Fibroblast of lung (primary cell): ENCODE results near the gene CEP250. TPM values are rescaled to one million over a fixed set of nuclear protein-coding genes. Genes with fewer than 3 reads are reported as not detected.
A peak's percentile ranks its signal among the peaks of the same experiment; 100 is the strongest.

Experiments used
- DNase-seq, 2 donors: peaks; one replicate each; pipeline versions ENCODE4 v3.0.0 to v3.0.0-alpha.2; 2010; ENCODE audit warnings: low read depth in 2 of 2
- H2AFZ ChIP-seq: 2 replicates; pipeline ENCODE4 v1.5.1; 2012; ENCODE audit warnings: low read length, control low read depth, inconsistent platforms
- H3K27ac ChIP-seq: 2 replicates; pipeline ENCODE4 v1.5.1; 2011; ENCODE audit warnings: low read length, control low read depth; ENCODE audit not compliant: insufficient read depth
- H3K27me3 ChIP-seq: 2 replicates; pipeline ENCODE4 v1.5.1; 2011; ENCODE audit warnings: mild to moderate bottlenecking, low read length; ENCODE audit not compliant: control insufficient read depth, insufficient read depth
- H3K36me3 ChIP-seq: 2 replicates; pipeline ENCODE4 v1.5.1; 2011; ENCODE audit warnings: low read length; ENCODE audit not compliant: control insufficient read depth, insufficient read depth
- H3K4me1 ChIP-seq: 2 replicates; pipeline ENCODE4 v1.5.1; 2011; ENCODE audit warnings: low read length; ENCODE audit not compliant: control insufficient read depth, insufficient read depth; ENCODE audit errors: extremely low read depth
- H3K4me2 ChIP-seq: 2 replicates; pipeline ENCODE4 v1.5.1; 2011; ENCODE audit warnings: low read length, control low read depth; ENCODE audit not compliant: insufficient read depth; ENCODE audit errors: extremely low read depth
- H3K4me3 ChIP-seq, 4 experiments: fragments of 200-600 bp in 1 of 4; sonication (generic) in 1 of 4; replicated peaks in 1 of 4; 2 replicates each; pipeline ENCODE4 v1.5.1; 2011 to 2016; ENCODE audit warnings: low read length in 4 of 4, low read depth in 3 of 4, mild to moderate bottlenecking in 3 of 4, control low read depth in 2 of 4, inconsistent platforms in 1 of 4, mixed read lengths in 1 of 4; ENCODE audit not compliant: insufficient read depth in 1 of 4; ENCODE audit errors: control extremely low read depth in 1 of 4
- H3K79me2 ChIP-seq: 2 replicates; pipeline ENCODE4 v1.5.1; 2012; ENCODE audit warnings: mild to moderate bottlenecking, low read length, inconsistent platforms; ENCODE audit not compliant: control insufficient read depth, insufficient read depth
- H3K9ac ChIP-seq: 2 replicates; pipeline ENCODE4 v1.5.1; 2011; ENCODE audit warnings: mild to moderate bottlenecking, low read length, control low read depth; ENCODE audit not compliant: insufficient read depth
- H3K9me3 ChIP-seq: 2 replicates; pipeline ENCODE4 v1.5.1; 2012; ENCODE audit warnings: low read depth, low read length; ENCODE audit not compliant: control insufficient read depth, insufficient read depth
- H4K20me1 ChIP-seq: 2 replicates; pipeline ENCODE4 v1.5.1; 2011; ENCODE audit warnings: low read length; ENCODE audit not compliant: control insufficient read depth, insufficient read depth; ENCODE audit errors: extremely low read depth
- CTCF ChIP-seq, 2 donors: IDR thresholded peaks in 1 of 2; conservative IDR thresholded peaks in 1 of 2; 1 replicate in 1 of 2; 2 replicates in 1 of 2; pipeline ENCODE4 v1.5.1; 2011 to 2012; ENCODE audit warnings: low read length in 2 of 2, control low read depth in 1 of 2, inconsistent platforms in 1 of 2, low read depth in 1 of 2, mild to moderate bottlenecking in 1 of 2
- EZH2 ChIP-seq: IDR thresholded peaks from 2 replicates; pipeline ENCODE4 v1.5.1; 2012; ENCODE audit warnings: low read length, control low read depth, mild to moderate bottlenecking; ENCODE audit errors: missing control alignments
- polyA plus RNA-seq, 2 donors: library from polyadenylated mRNA; depleted of rRNA in 1 of 2; stranded (reverse) in 1 of 2; unstranded in 1 of 2; fragments of >200 nt; gene quantifications; 2 replicates each; pipeline ENCODE4 v1.2.1, GENCODE V29; 2011 to 2012; ENCODE audit warnings: missing spikeins in 1 of 2
- total RNA-seq: library from RNA; depleted of rRNA; stranded (reverse); fragments of >200 nt; gene quantifications from 2 replicates; pipeline ENCODE4 v1.2.1, GENCODE V29; 2014

Gene CEP250
- total and polyA plus RNA-seq, 2 donors (not counting 1 experiment from before 2014, with no cell fraction given) = 11.3 to 45.9 TPM

DNA sequence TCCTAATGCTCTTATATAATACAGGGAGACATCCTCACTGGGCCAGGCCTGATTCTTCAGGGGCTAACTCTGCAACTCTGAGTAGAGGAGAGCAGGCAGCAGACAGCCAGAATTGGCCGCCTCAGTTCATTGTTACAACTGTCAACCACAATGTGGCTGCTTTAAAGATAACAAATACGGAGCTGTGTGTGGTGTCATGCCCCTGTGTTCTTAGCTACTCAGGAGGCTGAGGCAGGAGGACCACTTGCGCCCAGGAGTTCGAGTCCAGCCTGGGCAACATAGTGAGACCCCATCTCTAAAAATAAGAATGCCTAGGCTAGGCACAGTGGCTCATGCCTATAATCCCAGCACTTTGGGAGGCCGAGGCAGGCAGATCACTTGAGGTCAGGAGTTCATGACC is 34.3 kb downstream of the CEP250 start:
- no peak overlapping the region for H2AFZ ChIP-seq
- H3K4me2 ChIP-seq = no peak overlapping the region
- H3K4me1 ChIP-seq = no peaks in the 10 kb centered on the region
- H3K4me3 ChIP-seq = no peak overlapping the region
- H3K79me2 ChIP-seq = no peaks in the 10 kb centered on the region
- H3K27me3 ChIP-seq = no peaks in the 10 kb centered on the region
- H3K36me3 ChIP-seq = peaks cover 28% of the 10 kb centered on the region
- DNase-seq = no peak
- TF ChIP-seq CTCF (conservative IDR thresholded peaks at IDR 0.05 in 1 of 2, IDR thresholded peaks at IDR 0.05 in 1 of 2; ENCODE audit: low read depth in 1 of 2, low read length in 2 of 2) = no peak
- TF ChIP-seq EZH2 = no peak
- no peaks in the 10 kb centered on the region for H4K20me1 ChIP-seq
- H3K27ac ChIP-seq = no peak overlapping the region
- H3K9ac ChIP-seq = no peak overlapping the region
- H3K9me3 ChIP-seq = no peaks in the 10 kb centered on the region

GRCh38 chr20:35490736-35491181 is 35.4 kb downstream of the CEP250 start:
- Histone ChIP-seq H4K20me1 (no peaks in the 10 kb centered on the region), H3K9me3 (no peaks in the 10 kb centered on the region), H3K4me1 (no peaks in the 10 kb centered on the region), H3K27me3 (no peaks in the 10 kb centered on the region), H2AFZ (no peak overlapping the region), H3K36me3 (peaks cover 32% of the 10 kb centered on the region), H3K79me2 (no peaks in the 10 kb centered on the region), H3K4me2 (no peak overlapping the region), H3K27ac (no peak overlapping the region), H3K9ac (no peak overlapping the region), H3K4me3 (no peak overlapping the region)
- TF ChIP-seq CTCF (conservative IDR thresholded peaks at IDR 0.05 in 1 of 2, IDR thresholded peaks at IDR 0.05 in 1 of 2; ENCODE audit: low read depth in 1 of 2, low read length in 2 of 2) (no peak), EZH2 (no peak)
- DNase-seq = no peak

GRCh38 chr20:35491823-35492222 is 36.4 kb downstream of the CEP250 start:
- DNase-seq = peak in 1 of 2 donors; percentile 68
- H2AFZ ChIP-seq = no peak overlapping the region
- H4K20me1 ChIP-seq = no peaks in the 10 kb centered on the region
- no peaks in the 10 kb centered on the region for H3K79me2 ChIP-seq
- no peaks in the 10 kb centered on the region for H3K9me3 ChIP-seq
- no peaks in the 10 kb centered on the region for H3K27me3 ChIP-seq
- peaks cover 35% of the 10 kb centered on the region for H3K36me3 ChIP-seq
- no peak overlapping the region for H3K4me2 ChIP-seq
- TF ChIP-seq CTCF (conservative IDR thresholded peaks at IDR 0.05 in 1 of 2, IDR thresholded peaks at IDR 0.05 in 1 of 2; ENCODE audit: low read depth in 1 of 2, low read length in 2 of 2) (no peak), EZH2 (no peak)
- no peak overlapping the region for H3K27ac ChIP-seq
- H3K4me3 ChIP-seq = no peak overlapping the region
- H3K4me1 ChIP-seq = no peaks in the 10 kb centered on the region
- no peak overlapping the region for H3K9ac ChIP-seq
